ENCODE data around the gene NTRK3.

The NTRK3 gene

GRCh38 chr15:88234711-88235110, 21.8 kb downstream of the NTRK3 start:
- in situ Hi-C loops (cut with HindIII; ENCODE audit: low sequenced_read_pairs) = no loop called here
- DNase-seq (ENCODE audit: low read depth, low spot score) = no peak
- TF ChIP-seq CTCF (IDR thresholded peaks at IDR 0.05; ENCODE audit: low read depth, low read length) = no peak

GRCh38 chr15:88233921-88234320, 22.6 kb downstream of the NTRK3 start:
- DNase-seq (ENCODE audit: low read depth, low spot score) = no peak
- no peak for TF ChIP-seq CTCF (IDR thresholded peaks at IDR 0.05; ENCODE audit: low read depth, low read length)
- in situ Hi-C loops (cut with HindIII; ENCODE audit: low sequenced_read_pairs) = no loop called here
- H3K4me3 ChIP-seq (ENCODE audit: low read depth, low read length) = no peak overlapping the region

More at GRCh38 chr15:88234711-88235110, 21.8 kb downstream of the NTRK3 start:
- H3K4me3 ChIP-seq (ENCODE audit: low read depth, low read length) = no peak overlapping the region

GRCh38 chr15:88232771-88233201, 23.8 kb downstream of the NTRK3 start:
- TF ChIP-seq CTCF (IDR thresholded peaks at IDR 0.05; ENCODE audit: low read depth, low read length) = no peak
- in situ Hi-C loops (cut with HindIII; ENCODE audit: low sequenced_read_pairs) = no loop called here
- no peak for DNase-seq (ENCODE audit: low read depth, low spot score)
- H3K4me3 ChIP-seq (ENCODE audit: low read depth, low read length) = no peak overlapping the region

- DNase-seq (ENCODE audit: low read depth, low spot score) = no peak
- in situ Hi-C loops (cut with HindIII; ENCODE audit: low sequenced_read_pairs) = no loop called here
These were observed 24.5 kb downstream of the NTRK3 start for GRCh38 chr15:88231909-88232644.

GRCh38 chr15:88230823-88231222, 25.7 kb downstream of the NTRK3 start:
- no peak for TF ChIP-seq CTCF (IDR thresholded peaks at IDR 0.05; ENCODE audit: low read depth, low read length)
- in situ Hi-C loops (cut with HindIII; ENCODE audit: low sequenced_read_pairs) = no loop called here
- no peak overlapping the region for H3K4me3 ChIP-seq (ENCODE audit: low read depth, low read length)
- DNase-seq (ENCODE audit: low read depth, low spot score) = no peak

More at GRCh38 chr15:88231909-88232644, 24.5 kb downstream of the NTRK3 start:
- H3K4me3 ChIP-seq (ENCODE audit: low read depth, low read length) = no peak overlapping the region
- TF ChIP-seq CTCF (IDR thresholded peaks at IDR 0.05; ENCODE audit: low read depth, low read length) = no peak

- in situ Hi-C loops (cut with HindIII; ENCODE audit: low sequenced_read_pairs) = no loop called here
- TF ChIP-seq CTCF (IDR thresholded peaks at IDR 0.05; ENCODE audit: low read depth, low read length) = no peak
- H3K4me3 ChIP-seq (ENCODE audit: low read depth, low read length) = no peak overlapping the region
- no peak for DNase-seq (ENCODE audit: low read depth, low spot score)
These were observed 31.1 kb downstream of the NTRK3 start for GRCh38 chr15:88225461-88225860.

Data from astrocyte of the spinal cord (primary cell).